GM23338 (cell line): ENCODE measurements around the gene GUCY1B1. TPM values are rescaled to one million over a fixed set of nuclear protein-coding genes. Genes with fewer than 3 reads are reported as not detected.

Experiments
- ATAC-seq: fragments of 200-7000 bp; cut with Tn5 transposase; 3 replicates; pipeline ENCODE4 v1.9.1; 2020
- DNase-seq: peaks from one replicate; pipeline ENCODE4 v3.0.0-alpha.2; 2015; ENCODE audit warnings: low spot score
- H2AFZ ChIP-seq: fragments of 200-600 bp; sonication (generic); 2 replicates; pipeline ENCODE4 v1.8.0; 2016; ENCODE audit warnings: antibody characterized with exemption, mild to moderate bottlenecking, moderate library complexity
- H3F3A ChIP-seq: fragments of 200-600 bp; sonication (generic); replicated peaks from 2 replicates; pipeline ENCODE4 v1.8.0; 2017; ENCODE audit warnings: antibody characterized with exemption, mixed run types, low read depth
- H3K27ac ChIP-seq: fragments of 200-600 bp; sonication (generic); 2 replicates; pipeline ENCODE4 v1.6.1; 2016; ENCODE audit warnings: low read depth
- H3K27me3 ChIP-seq: fragments of 200-600 bp; sonication (generic); 2 replicates; pipeline ENCODE4 v1.8.0; 2016; ENCODE audit warnings: mild to moderate bottlenecking, mixed run types, moderate library complexity; ENCODE audit not compliant: insufficient read depth
- H3K36me3 ChIP-seq: fragments of 200-600 bp; sonication (generic); 2 replicates; pipeline ENCODE4 v1.8.0; 2016; ENCODE audit warnings: mild to moderate bottlenecking; ENCODE audit not compliant: insufficient read depth
- H3K4me1 ChIP-seq: fragments of 200-600 bp; sonication (generic); 2 replicates; pipeline ENCODE4 v1.8.0; 2016; ENCODE audit warnings: mild to moderate bottlenecking, moderate library complexity; ENCODE audit not compliant: insufficient read depth
- H3K4me2 ChIP-seq: fragments of 200-600 bp; sonication (generic); 2 replicates; pipeline ENCODE4 v1.7.1; 2017; ENCODE audit warnings: mixed run types
- H3K4me3 ChIP-seq: fragments of 200-600 bp; sonication (generic); 2 replicates; pipeline ENCODE4 v1.6.1; 2016; ENCODE audit warnings: mixed run types
- H3K79me2 ChIP-seq: fragments of 200-600 bp; sonication (generic); replicated peaks from 2 replicates; pipeline ENCODE4 v1.8.0; 2017; ENCODE audit warnings: mild to moderate bottlenecking; ENCODE audit not compliant: insufficient read depth
- H3K9me2 ChIP-seq: fragments of 200-600 bp; sonication (generic); 2 replicates; pipeline ENCODE4 v1.8.0; 2017; ENCODE audit not compliant: insufficient read depth
- H4K20me1 ChIP-seq: fragments of 200-600 bp; sonication (generic); replicated peaks from 2 replicates; pipeline ENCODE4 v1.8.0; 2017; ENCODE audit warnings: mild to moderate bottlenecking; ENCODE audit not compliant: insufficient read depth
- H3K27ac Mint-ChIP-seq: 2 replicates; pipeline ENCODE4 v1.8.0; 2020; ENCODE audit warnings: inconsistent platforms, mild to moderate bottlenecking, moderate library complexity, mixed read lengths
- H3K27me3 Mint-ChIP-seq: 3 replicates; pipeline ENCODE4 v1.8.0; 2022; ENCODE audit warnings: low read depth, mild to moderate bottlenecking, moderate library complexity, mixed read lengths, inconsistent platforms; ENCODE audit not compliant: insufficient read depth, poor library complexity
- H3K36me3 Mint-ChIP-seq: 3 replicates; pipeline ENCODE4 v1.8.0; 2021; ENCODE audit warnings: low read depth, mild to moderate bottlenecking, inconsistent platforms, moderate library complexity, mixed read lengths
- H3K4me1 Mint-ChIP-seq: 3 replicates; pipeline ENCODE4 v1.8.0; 2020; ENCODE audit warnings: mild to moderate bottlenecking, inconsistent platforms, mixed read lengths
- H3K4me3 Mint-ChIP-seq: 3 replicates; pipeline ENCODE4 v1.8.0; 2021; ENCODE audit warnings: moderate library complexity, mild to moderate bottlenecking, inconsistent platforms, mixed read lengths
- H3K9me3 Mint-ChIP-seq: 3 replicates; pipeline ENCODE4 v1.8.0; 2020; ENCODE audit warnings: moderate library complexity, mild to moderate bottlenecking, inconsistent platforms, mixed read lengths
- CREB1 ChIP-seq: fragments of 250-450 bp; sonication (Bioruptor Pico); IDR thresholded peaks from 2 replicates; pipeline ENCODE4 v1.5.0; 2020; ENCODE audit warnings: low read depth, mild to moderate bottlenecking, moderate library complexity
- CTCF ChIP-seq, 2 experiments: fragments of 200-600 bp in 1 of 2; sonication (generic) in 1 of 2; conservative IDR thresholded peaks; 2 replicates each; pipeline versions ENCODE4 v1.5.1 to v1.6.1; 2016 to 2017; ENCODE audit warnings: antibody characterized with exemption in 2 of 2, low read depth in 2 of 2, mild to moderate bottlenecking in 2 of 2, moderate library complexity in 1 of 2
- EZH2 ChIP-seq: fragments of 200-600 bp; sonication (generic); IDR thresholded peaks from one replicate; pipeline ENCODE4 v1.8.0; 2017; ENCODE audit warnings: antibody characterized with exemption, mild to moderate bottlenecking, low read depth; ENCODE audit not compliant: unreplicated experiment
- JUNB ChIP-seq: IDR thresholded peaks from one replicate; pipeline ENCODE4 v1.6.1; 2016; ENCODE audit warnings: antibody characterized with exemption; ENCODE audit not compliant: unreplicated experiment
- NANOG ChIP-seq: IDR thresholded peaks from 2 replicates; pipeline ENCODE4 v1.6.1; 2016; ENCODE audit warnings: antibody characterized with exemption, borderline replicate concordance
- REST ChIP-seq: IDR thresholded peaks from one replicate; pipeline ENCODE4 v1.6.1; 2018; ENCODE audit warnings: antibody characterized with exemption; ENCODE audit not compliant: unreplicated experiment
- STAT1 ChIP-seq: IDR thresholded peaks from one replicate; pipeline ENCODE4 v1.6.1; 2016; ENCODE audit warnings: antibody characterized with exemption; ENCODE audit not compliant: unreplicated experiment
- ZNF114 ChIP-seq: fragments of 250-450 bp; sonication (Bioruptor Pico); IDR thresholded peaks from 2 replicates; pipeline ENCODE4 v1.5.0; 2020; ENCODE audit warnings: mild to moderate bottlenecking, moderate library complexity
- ZNF331 ChIP-seq: fragments of 250-450 bp; sonication (Bioruptor Pico); IDR thresholded peaks from 2 replicates; pipeline ENCODE4 v1.5.0; 2020; ENCODE audit warnings: low read depth, mild to moderate bottlenecking, moderate library complexity
- ZNF462 ChIP-seq: fragments of 250-450 bp; sonication (Bioruptor Pico); IDR thresholded peaks from 2 replicates; pipeline ENCODE4 v1.5.0; 2020; ENCODE audit warnings: mild to moderate bottlenecking, moderate library complexity
- polyA plus RNA-seq: library from polyadenylated mRNA; unstranded; fragments of >200 nt; fragmentation: Nextera tagmentation; extraction: Ambion mirVana; gene quantifications from 2 replicates; pipeline ENCODE4 v1.2.1, GENCODE V29; 2016
- total RNA-seq: library from RNA; depleted of rRNA; stranded (reverse); fragments of >200 nt; shearing (Covaris generic); gene quantifications from 2 replicates; pipeline ENCODE4 v1.2.3, GENCODE V29; 2014
- TF ChIP-seq, protein P1 (sequence below): IDR thresholded peaks from 2 replicates; pipeline ENCODE4 v1.6.1; 2016; ENCODE audit warnings: antibody characterized with exemption

GUCY1B1 gene
- total and polyA plus RNA-seq, 2 experiments from 2014 or later, result 2.6 to 4.3 TPM

GRCh38 chr4:155802190-155802959 is 43.6 kb downstream of the GUCY1B1 start:
- TF ChIP-seq ZNF114 (CRISPR knock-in tag) (no peak), NANOG (no peak), REST (no peak), CTCF (conservative IDR thresholded peaks at IDR 0.05; ENCODE audit: low read depth in 2 of 2) (no peak), STAT1 (no peak), CREB1 (CRISPR knock-in tag) (no peak), EZH2 (no peak), ZNF462 (CRISPR knock-in tag) (no peak), ZNF331 (no peak), JUNB (no peak)
- TF ChIP-seq, protein P1, sequence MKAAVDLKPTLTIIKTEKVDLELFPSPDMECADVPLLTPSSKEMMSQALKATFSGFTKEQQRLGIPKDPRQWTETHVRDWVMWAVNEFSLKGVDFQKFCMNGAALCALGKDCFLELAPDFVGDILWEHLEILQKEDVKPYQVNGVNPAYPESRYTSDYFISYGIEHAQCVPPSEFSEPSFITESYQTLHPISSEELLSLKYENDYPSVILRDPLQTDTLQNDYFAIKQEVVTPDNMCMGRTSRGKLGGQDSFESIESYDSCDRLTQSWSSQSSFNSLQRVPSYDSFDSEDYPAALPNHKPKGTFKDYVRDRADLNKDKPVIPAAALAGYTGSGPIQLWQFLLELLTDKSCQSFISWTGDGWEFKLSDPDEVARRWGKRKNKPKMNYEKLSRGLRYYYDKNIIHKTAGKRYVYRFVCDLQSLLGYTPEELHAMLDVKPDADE, result no peak
- Histone ChIP-seq H3K9me2 (no peaks in the 10 kb centered on the region), H3K27me3 (no peaks in the 10 kb centered on the region), H3K4me2 (no peak overlapping the region), H3K36me3 (no peaks in the 10 kb centered on the region), H4K20me1 (no peaks in the 10 kb centered on the region), H3K79me2 (no peaks in the 10 kb centered on the region), H3K27ac (no peak overlapping the region), H3K4me1 (no peaks in the 10 kb centered on the region), H2AFZ (no peak overlapping the region), H3F3A (no peaks in the 10 kb centered on the region), H3K4me3 (no peak overlapping the region)
- DNase-seq (no peak), ATAC-seq (no peak)
- Mint-ChIP-seq H3K27me3 (no peaks in the 10 kb centered on the region), H3K4me1 (peaks cover 4% of the 10 kb centered on the region; the same call in 1 of the 3 replicates), H3K9me3 (no peaks in the 10 kb centered on the region), H3K36me3 (no peaks in the 10 kb centered on the region), H3K27ac (no peak overlapping the region), H3K4me3 (no peak overlapping the region)
